AG09309 (cell line): Measurements from ENCODE around the gene FNDC3B.

Experiments
- DNase-seq: peaks from one replicate; pipeline ENCODE4 v3.0.0-alpha.2; 2010; ENCODE audit warnings: low read depth
- H3K4me3 ChIP-seq: 2 replicates; pipeline ENCODE4 v1.5.1; 2011; ENCODE audit warnings: mild to moderate bottlenecking, low read depth, low read length, moderate library complexity; ENCODE audit not compliant: control insufficient read depth
- CTCF ChIP-seq: IDR thresholded peaks from 2 replicates; pipeline ENCODE4 v1.5.1; 2011; ENCODE audit warnings: mild to moderate bottlenecking, low read depth, low read length, inconsistent platforms; ENCODE audit not compliant: insufficient read depth, control insufficient read depth; ENCODE audit errors: missing control alignments

FNDC3B gene

DNA sequence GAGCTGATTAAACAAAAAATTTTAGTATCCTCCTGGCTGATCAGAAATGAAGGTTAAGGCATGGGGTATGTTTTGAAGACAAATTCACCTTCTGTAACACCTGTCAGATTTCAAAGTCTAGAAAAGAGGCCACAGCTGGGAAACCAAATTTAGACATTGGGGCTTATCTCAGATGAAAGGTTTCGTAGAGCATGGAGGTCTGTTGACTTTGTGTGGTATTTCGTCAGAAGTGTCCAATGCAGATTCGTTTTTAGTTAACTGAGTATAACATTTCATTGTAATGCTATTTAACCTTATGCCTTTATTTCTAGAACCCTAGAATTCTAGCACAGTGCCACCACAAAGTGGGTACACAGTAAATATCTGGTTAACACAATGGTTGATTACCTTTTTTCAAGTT lies 61.7 kb downstream of the FNDC3B start:
- DNase-seq = no peak
- H3K4me3 ChIP-seq = no peak overlapping the region
- TF ChIP-seq CTCF = no peak

DNA sequence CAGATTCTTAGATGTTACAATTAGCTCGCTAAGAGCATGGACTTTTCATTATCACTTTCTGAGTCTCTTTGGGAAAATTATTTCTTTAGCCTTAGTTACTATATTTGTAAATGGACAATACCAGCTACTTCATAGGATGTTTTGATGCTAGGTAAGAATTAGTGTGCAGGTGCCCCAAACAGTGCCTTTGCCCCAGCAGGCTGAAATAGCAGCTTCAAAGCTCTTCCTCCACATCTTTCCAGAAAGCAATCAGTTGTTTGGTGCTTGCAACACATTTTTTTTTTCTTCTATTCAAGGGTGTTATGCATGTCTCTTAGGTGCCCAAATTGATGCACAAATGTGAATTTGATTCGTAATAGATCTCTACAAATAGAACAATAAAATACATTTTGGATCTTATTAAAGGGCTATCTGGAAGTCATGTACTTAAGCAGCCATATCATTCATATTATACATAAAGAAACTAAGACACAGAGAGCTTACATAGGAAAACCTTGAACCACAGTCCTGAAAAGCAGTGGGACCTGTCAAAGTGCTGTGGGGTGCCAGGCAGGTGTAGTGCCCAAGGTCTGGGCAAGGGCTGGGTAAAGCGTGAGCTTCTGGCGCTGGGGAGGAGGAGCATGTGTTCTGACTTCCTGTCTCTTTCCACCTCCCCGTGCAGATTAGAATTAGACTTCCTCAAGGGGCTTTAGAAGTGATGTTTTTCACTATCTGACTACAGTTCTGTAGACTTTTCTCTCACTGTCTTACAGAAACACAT lies 62.9 kb downstream of the FNDC3B start:
- no peak for DNase-seq
- no peak for TF ChIP-seq CTCF
- no peak overlapping the region for H3K4me3 ChIP-seq

DNA sequence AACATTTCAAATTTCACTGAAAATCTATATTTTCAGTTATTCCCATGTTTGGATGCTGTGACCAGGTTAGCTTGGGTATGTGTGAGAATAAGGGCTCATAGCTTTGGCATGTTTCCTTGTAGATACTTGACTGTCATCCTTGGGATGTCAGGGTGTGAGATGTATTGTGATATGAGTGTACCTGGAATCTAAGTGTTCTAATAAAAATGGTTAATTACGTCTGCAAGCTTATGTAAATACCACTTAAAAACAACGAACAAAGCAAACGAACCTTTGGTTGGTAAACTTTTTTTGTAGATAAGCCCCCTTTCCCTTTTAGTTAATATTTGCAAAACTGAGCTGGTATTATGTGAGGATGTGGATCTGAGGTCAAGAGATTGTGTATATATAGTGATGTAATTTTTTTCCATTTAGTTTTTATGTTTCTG lies 63.5 kb downstream of the FNDC3B start:
- no peak overlapping the region for H3K4me3 ChIP-seq
- no peak for DNase-seq
- no peak for TF ChIP-seq CTCF

GRCh38 chr3:172103724-172104123 lies 64.3 kb downstream of the FNDC3B start:
- no peak for TF ChIP-seq CTCF
- H3K4me3 ChIP-seq = no peak overlapping the region
- no peak for DNase-seq

DNA sequence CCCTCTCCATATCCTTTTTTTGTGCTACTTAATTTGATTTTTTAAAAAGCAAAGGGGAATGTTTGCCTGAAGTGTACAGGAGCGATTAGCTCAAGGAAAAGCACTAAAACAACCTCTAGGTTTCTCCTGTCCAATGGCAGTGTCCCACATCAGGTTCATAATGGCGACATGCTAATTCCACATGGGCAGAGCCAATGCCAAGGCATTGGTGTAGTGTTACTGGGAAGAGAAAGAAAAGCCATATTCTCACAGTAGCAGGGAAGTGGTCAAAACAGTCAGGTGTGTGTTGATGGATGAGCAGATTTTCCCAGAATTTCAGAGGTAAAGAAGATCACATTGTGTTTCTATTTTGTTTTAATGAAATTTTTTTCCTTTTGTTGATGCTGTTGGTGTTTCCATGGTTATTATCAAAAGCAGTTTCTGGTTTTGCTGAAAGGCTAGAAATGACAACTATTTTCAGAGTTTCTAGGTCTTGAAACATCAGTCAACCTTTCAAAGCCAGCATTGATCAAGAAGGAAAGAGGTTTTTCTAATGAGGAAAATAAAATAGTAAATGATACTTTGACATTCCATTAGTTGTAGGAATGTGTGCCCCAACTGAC lies 65.2 kb downstream of the FNDC3B start:
- TF ChIP-seq CTCF = no peak
- DNase-seq = no peak
- H3K4me3 ChIP-seq = no peak overlapping the region

DNA sequence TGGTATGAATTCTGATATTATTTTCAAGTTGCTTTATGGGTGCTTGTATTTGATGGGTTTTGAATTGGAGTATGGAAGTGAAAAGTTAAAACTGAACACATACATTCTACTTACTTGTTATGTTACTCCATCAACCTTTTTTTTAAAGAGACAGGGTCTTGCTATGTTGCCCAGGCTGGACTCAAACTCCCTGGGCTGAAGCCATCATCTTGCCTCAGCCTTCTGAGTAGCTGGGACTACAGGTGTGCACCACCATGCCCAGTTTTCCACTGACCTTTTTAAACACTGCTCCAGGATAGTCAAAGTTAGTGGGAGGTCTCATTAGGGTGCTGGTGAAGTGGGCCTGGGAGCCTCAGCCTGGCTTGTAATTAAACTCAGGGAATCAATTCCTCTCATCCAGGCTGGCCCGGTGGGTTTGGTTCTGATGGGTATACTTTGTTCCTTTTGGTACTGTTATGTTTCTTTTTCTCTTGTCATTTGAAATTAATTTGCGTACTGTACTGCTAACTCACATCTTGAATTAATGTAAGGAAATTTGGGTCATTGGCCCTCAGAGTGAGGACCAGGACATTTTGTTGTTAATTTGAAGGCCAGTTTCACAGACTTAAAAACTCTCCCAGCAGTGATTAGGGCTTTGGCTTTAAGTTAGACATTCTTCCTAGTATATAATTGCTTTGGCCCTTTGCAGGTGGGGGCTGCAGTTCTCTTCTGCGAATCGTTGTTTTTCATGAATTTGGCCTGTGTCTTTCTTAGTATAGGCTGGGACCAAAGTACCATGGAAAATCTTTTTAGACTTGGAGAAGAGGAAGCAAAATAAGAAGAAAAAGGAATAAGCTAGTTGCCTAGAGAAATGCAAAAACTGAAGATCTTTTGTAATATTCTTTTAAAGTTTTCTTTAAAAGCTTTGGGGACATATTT lies 66.9 kb downstream of the FNDC3B start:
- no peak for TF ChIP-seq CTCF
- no peak for DNase-seq
- no peak overlapping the region for H3K4me3 ChIP-seq
